Natural killer cell (primary cell): ENCODE results near the gene KNTC1. TPM values are rescaled to one million over a fixed set of nuclear protein-coding genes. Genes with fewer than 3 reads are reported as not detected.
"Not testable (repeated sequence)": the region's sequence is repeated elsewhere in the genome, so short reads cannot be mapped to it uniquely, and the experiment has no call there.

ENCODE experiments used
- ATAC-seq, 3 donors: fragments of 150-1000 bp in 2 of 3; fragments of 200-7000 bp in 1 of 3; cut with Tn5 transposase; 1 replicate in 1 of 3; 2 replicates in 2 of 3; pipeline ENCODE4 v1.10.0; 2021; ENCODE audit warnings: mild to moderate bottlenecking in 2 of 3, moderate library complexity in 2 of 3
- DNase-seq, 2 donors: peaks; one replicate each; pipeline versions ENCODE4 v3.0.0 to v3.0.0-alpha.2; 2013 to 2021; ENCODE audit warnings: mixed read lengths in 1 of 2
- H3K27ac ChIP-seq: one replicate; pipeline ENCODE4 v1.5.1; 2013; ENCODE audit warnings: mild to moderate bottlenecking, low read length
- H3K27me3 ChIP-seq: one replicate; pipeline ENCODE4 v1.6.1; 2013; ENCODE audit warnings: low read length; ENCODE audit not compliant: control insufficient read depth, insufficient read depth
- H3K36me3 ChIP-seq: one replicate; pipeline ENCODE4 v1.6.1; 2013; ENCODE audit warnings: low read length; ENCODE audit not compliant: control insufficient read depth, insufficient read depth
- H3K4me1 ChIP-seq: one replicate; pipeline ENCODE4 v1.6.1; 2013; ENCODE audit warnings: low read length; ENCODE audit not compliant: control insufficient read depth, insufficient read depth
- H3K4me3 ChIP-seq: one replicate; pipeline ENCODE4 v1.5.1; 2013; ENCODE audit warnings: low read length
- H3K9me3 ChIP-seq: one replicate; pipeline ENCODE4 v1.6.1; 2013; ENCODE audit warnings: low read length; ENCODE audit not compliant: control insufficient read depth, insufficient read depth
- H3K27ac Mint-ChIP-seq, 2 donors: one replicate each; pipeline ENCODE4 v1.8.0; 2022; ENCODE audit warnings: mild to moderate bottlenecking in 2 of 2, mixed read lengths in 2 of 2, moderate library complexity in 1 of 2
- H3K27me3 Mint-ChIP-seq, 2 donors: one replicate each; pipeline ENCODE4 v1.8.0; 2022; ENCODE audit warnings: low read depth in 2 of 2, mixed read lengths in 2 of 2
- H3K36me3 Mint-ChIP-seq: one replicate; pipeline ENCODE4 v1.8.0; 2022; ENCODE audit warnings: mixed read lengths
- H3K4me1 Mint-ChIP-seq, 2 donors: one replicate each; pipeline ENCODE4 v1.8.0; 2022; ENCODE audit warnings: mixed read lengths in 2 of 2
- H3K4me3 Mint-ChIP-seq: one replicate; pipeline ENCODE4 v1.8.0; 2022; ENCODE audit warnings: mild to moderate bottlenecking, moderate library complexity, mixed read lengths
- H3K9me3 Mint-ChIP-seq, 2 donors: one replicate each; pipeline ENCODE4 v1.8.0; 2022; ENCODE audit warnings: mixed read lengths in 2 of 2
- WGBS: methylation state at CpG from one replicate; pipeline ENCODE4 v1.1.7; 2013; ENCODE audit warnings: missing lambda C conversion rate; ENCODE audit not compliant: insufficient coverage; 5-methylcytosine and 5-hydroxymethylcytosine counted together
- intact Hi-C: fragments of 100-400 bp; cut with micrococcal nuclease; formaldehyde crosslinking; loops from one replicate; pipeline ENCODE4 v1.14.2; 2022
- total RNA-seq, 4 donors: library from RNA; stranded (reverse); fragments of 120-200 nt in 1 of 4; gene quantifications; one replicate each; pipeline versions ENCODE4 v1.2.3 to v1.2.4, GENCODE V29; 2013 to 2022
- TF ChIP-seq, protein P1 (sequence below): fragments of 200-600 bp; IDR thresholded peaks from one replicate; pipeline ENCODE4 v1.8.0; 2022; ENCODE audit warnings: antibody characterized with exemption

Gene KNTC1
- total RNA-seq, 3 donors from 2014 or later (not counting 1 experiment from before 2014, with no cell fraction given), result 31.3 to 33.8 (median 33.2) TPM

DNA sequence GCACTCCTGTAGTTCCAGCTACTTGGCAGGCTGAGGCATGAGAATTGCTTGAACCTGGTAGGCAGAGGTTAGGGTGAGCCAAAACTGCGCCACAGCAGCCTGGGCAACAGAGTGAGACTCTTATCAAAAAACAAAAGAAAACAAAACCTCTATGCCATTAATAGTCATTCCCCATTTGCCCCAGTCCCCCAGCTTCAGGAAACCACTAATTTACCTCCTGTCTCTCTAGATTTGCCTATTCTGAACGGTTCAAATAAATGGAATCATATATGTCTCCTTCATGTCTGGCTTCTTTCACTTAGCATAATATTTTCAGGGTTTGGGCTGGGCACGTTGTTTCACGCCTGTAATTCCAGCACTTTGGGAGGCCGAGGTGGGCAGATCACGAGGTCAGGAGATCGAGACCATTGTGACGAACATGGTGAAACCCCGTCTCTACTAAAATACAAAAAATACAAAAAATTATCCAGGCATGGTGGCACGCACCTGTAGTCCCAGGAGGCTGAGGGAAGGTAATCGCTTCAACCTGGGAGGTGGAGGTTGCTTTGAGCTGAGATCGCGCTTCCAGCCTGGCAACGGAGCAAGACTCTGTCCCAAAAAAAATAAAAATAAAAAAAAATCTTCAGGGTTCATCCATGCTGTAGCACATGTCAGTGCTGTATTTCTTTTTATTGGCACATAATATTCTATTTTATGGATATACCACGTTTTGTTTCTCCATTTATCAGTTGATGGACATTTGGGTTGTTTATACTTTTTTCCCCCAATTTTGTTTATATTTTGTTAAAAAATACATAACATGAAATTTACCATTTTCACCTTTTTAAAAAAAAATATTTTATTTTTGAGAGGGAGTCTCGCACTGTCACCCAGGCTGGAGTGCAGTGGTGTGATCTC, 31.9 kb downstream of the KNTC1 start:
- Mint-ChIP-seq H3K36me3 (no peaks in the 10 kb centered on the region), H3K27me3 (no peaks in the 10 kb centered on the region), H3K4me1 (no peaks in the 10 kb centered on the region), H3K4me3 (no peak overlapping the region), H3K27ac (no peak overlapping the region), H3K9me3 (no peaks in the 10 kb centered on the region)
- H3K27me3 ChIP-seq, result no peaks in the 10 kb centered on the region
- no peaks in the 10 kb centered on the region for H3K9me3 ChIP-seq
- peaks cover 15% of the 10 kb centered on the region for H3K36me3 ChIP-seq
- intact Hi-C loops, result no loop called here
- ATAC-seq, result no peak
- DNase-seq, result no peak
- no peaks in the 10 kb centered on the region for H3K4me1 ChIP-seq
- H3K27ac ChIP-seq, result no peak overlapping the region
- WGBS, result 86% methylated on average over 13 of the region's 16 CpGs
- TF ChIP-seq, protein P1, sequence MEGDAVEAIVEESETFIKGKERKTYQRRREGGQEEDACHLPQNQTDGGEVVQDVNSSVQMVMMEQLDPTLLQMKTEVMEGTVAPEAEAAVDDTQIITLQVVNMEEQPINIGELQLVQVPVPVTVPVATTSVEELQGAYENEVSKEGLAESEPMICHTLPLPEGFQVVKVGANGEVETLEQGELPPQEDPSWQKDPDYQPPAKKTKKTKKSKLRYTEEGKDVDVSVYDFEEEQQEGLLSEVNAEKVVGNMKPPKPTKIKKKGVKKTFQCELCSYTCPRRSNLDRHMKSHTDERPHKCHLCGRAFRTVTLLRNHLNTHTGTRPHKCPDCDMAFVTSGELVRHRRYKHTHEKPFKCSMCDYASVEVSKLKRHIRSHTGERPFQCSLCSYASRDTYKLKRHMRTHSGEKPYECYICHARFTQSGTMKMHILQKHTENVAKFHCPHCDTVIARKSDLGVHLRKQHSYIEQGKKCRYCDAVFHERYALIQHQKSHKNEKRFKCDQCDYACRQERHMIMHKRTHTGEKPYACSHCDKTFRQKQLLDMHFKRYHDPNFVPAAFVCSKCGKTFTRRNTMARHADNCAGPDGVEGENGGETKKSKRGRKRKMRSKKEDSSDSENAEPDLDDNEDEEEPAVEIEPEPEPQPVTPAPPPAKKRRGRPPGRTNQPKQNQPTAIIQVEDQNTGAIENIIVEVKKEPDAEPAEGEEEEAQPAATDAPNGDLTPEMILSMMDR, result no peak
- H3K4me3 ChIP-seq, result no peak overlapping the region

DNA sequence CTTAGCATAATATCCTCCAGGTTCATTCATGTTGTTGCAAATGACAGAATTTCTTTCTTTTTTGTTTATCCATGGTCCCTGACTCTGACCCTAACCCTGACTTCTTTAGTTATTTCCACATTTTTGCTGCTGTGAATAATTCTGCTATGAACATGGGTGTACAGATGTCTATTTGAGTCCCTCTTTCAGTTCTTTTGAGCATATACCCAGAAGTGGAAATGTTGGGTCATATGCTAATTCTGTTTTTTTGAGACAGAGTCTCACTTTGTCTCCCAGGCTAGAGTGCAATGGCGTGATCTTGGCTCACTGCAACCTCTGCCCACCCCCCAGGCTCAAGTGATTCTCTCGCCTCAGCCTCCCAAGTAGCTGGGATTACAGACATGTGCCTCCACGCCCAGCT, 33.1 kb downstream of the KNTC1 start:
- no peak overlapping the region for H3K4me3 Mint-ChIP-seq
- intact Hi-C loops, result no loop called here
- WGBS, result 89% methylated on average over 3 of the region's 3 CpGs
- H3K4me1 Mint-ChIP-seq, result no peaks in the 10 kb centered on the region
- H3K27me3 Mint-ChIP-seq, result no peaks in the 10 kb centered on the region
- no peak for DNase-seq
- no peak overlapping the region for H3K4me3 ChIP-seq
- TF ChIP-seq, protein P1, result no peak
- no peaks in the 10 kb centered on the region for H3K36me3 Mint-ChIP-seq
- no peak for ATAC-seq
- H3K9me3 Mint-ChIP-seq, result no peaks in the 10 kb centered on the region
- no peak overlapping the region for H3K27ac Mint-ChIP-seq
- no peaks in the 10 kb centered on the region for H3K4me1 ChIP-seq
- no peaks in the 10 kb centered on the region for H3K9me3 ChIP-seq
- peaks cover 15% of the 10 kb centered on the region for H3K36me3 ChIP-seq
- H3K27ac ChIP-seq, result no peak overlapping the region
- no peaks in the 10 kb centered on the region for H3K27me3 ChIP-seq

GRCh38 chr12:122563361-122563760, 36.3 kb downstream of the KNTC1 start:
- no peak overlapping the region for H3K27ac ChIP-seq
- Mint-ChIP-seq H3K4me1 (no peaks in the 10 kb centered on the region), H3K4me3 (no peak overlapping the region), H3K27me3 (no peaks in the 10 kb centered on the region), H3K9me3 (no peaks in the 10 kb centered on the region), H3K36me3 (no peaks in the 10 kb centered on the region), H3K27ac (no peak overlapping the region)
- no peaks in the 10 kb centered on the region for H3K9me3 ChIP-seq
- DNase-seq (no peak), ATAC-seq (no peak)
- intact Hi-C loops, result no loop called here
- H3K4me3 ChIP-seq, result no peak overlapping the region
- peaks cover 5% of the 10 kb centered on the region for H3K36me3 ChIP-seq
- TF ChIP-seq, protein P1, result no peak
- no peaks in the 10 kb centered on the region for H3K27me3 ChIP-seq
- 94% methylated on average over 2 of the region's 4 CpGs for WGBS
- H3K4me1 ChIP-seq, result no peaks in the 10 kb centered on the region

GRCh38 chr12:122566816-122567215, 39.8 kb downstream of the KNTC1 start:
- ATAC-seq, DNase-seq, H3K36me3 ChIP-seq, H3K27ac ChIP-seq, H3K36me3 Mint-ChIP-seq, intact Hi-C loops, H3K4me1 ChIP-seq, H3K27me3 ChIP-seq, H3K27me3 Mint-ChIP-seq, H3K9me3 Mint-ChIP-seq, H3K4me1 Mint-ChIP-seq, H3K4me3 Mint-ChIP-seq, H3K4me3 ChIP-seq, H3K9me3 ChIP-seq, H3K27ac Mint-ChIP-seq: not testable (repeated sequence)
- 100% methylated on average over 5 of the region's 5 CpGs for WGBS
